Measurements from ENCODE around the gene RBM6.

GRCh38 chr3:49930922-49931321 lies 9.0 kb upstream of the RBM6 start:
- no peak for TF ChIP-seq ZNF274 (IDR thresholded peaks at IDR 0.05; ENCODE audit: low read depth, low read length)
- TF ChIP-seq SUZ12 (IDR thresholded peaks at IDR 0.05; ENCODE audit: extremely low read depth, insufficient read depth, insufficient read length): no peak
- no peak for TF ChIP-seq YY1 (IDR thresholded peaks at IDR 0.05; ENCODE audit: insufficient read depth, insufficient read length)

Measured in NT2/D1 (cell line).